ENCODE measurements around the gene PLXNA4. TPM values are rescaled to one million over a fixed set of nuclear protein-coding genes. Genes with fewer than 3 reads are reported as not detected.

Gene PLXNA4
- total and polyA plus RNA-seq, 3 donors from 2014 or later: 3.4 to 5.5 (median 3.8) TPM

- no peak for TF ChIP-seq POLR2A (IDR thresholded peaks at IDR 0.05)
- TF ChIP-seq CTCF (IDR thresholded peaks at IDR 0.05): no peak
- Histone ChIP-seq H3K36me3 (ENCODE audit: low read depth, missing control alignments) (no peaks in the 10 kb centered on the region), H3K4me3 (no peak overlapping the region), H3K4me1 (no peaks in the 10 kb centered on the region), H3K27ac (no peak overlapping the region), H3K27me3 (no peaks in the 10 kb centered on the region), H3K9me3 (no peaks in the 10 kb centered on the region)
- DNase-seq: no peak
- intact Hi-C loops (cut with DNase I; ENCODE audit: low total_unique reads): no loop called here
- WGBS, 2 donors: 86 to 88% methylated on average over 1 of the region's 1 CpG
These were observed 30.5 kb downstream of the PLXNA4 start for GRCh38 chr7:132545756-132546155.

- WGBS, 2 donors: 84 to 100% methylated on average over 1 of the region's 1 CpG
These were observed 31.3 kb downstream of the PLXNA4 start for GRCh38 chr7:132544999-132545398.

GRCh38 chr7:132544025-132544424 is 32.2 kb downstream of the PLXNA4 start:
- Histone ChIP-seq H3K27ac (no peak overlapping the region), H3K4me1 (no peaks in the 10 kb centered on the region), H3K36me3 (ENCODE audit: low read depth, missing control alignments) (no peaks in the 10 kb centered on the region), H3K27me3 (no peaks in the 10 kb centered on the region), H3K4me3 (no peak overlapping the region), H3K9me3 (no peaks in the 10 kb centered on the region)
- no peak for TF ChIP-seq CTCF (IDR thresholded peaks at IDR 0.05)
- TF ChIP-seq POLR2A (IDR thresholded peaks at IDR 0.05): no peak
- WGBS, 2 donors: 72 to 91% methylated on average over 1 of the region's 1 CpG
- DNase-seq: no peak
- intact Hi-C loops (cut with DNase I; ENCODE audit: low total_unique reads): no loop called here

More at GRCh38 chr7:132544999-132545398, 31.3 kb downstream of the PLXNA4 start:
- Histone ChIP-seq H3K9me3 (no peaks in the 10 kb centered on the region), H3K4me3 (no peak overlapping the region), H3K27me3 (no peaks in the 10 kb centered on the region), H3K4me1 (no peaks in the 10 kb centered on the region), H3K27ac (no peak overlapping the region), H3K36me3 (ENCODE audit: low read depth, missing control alignments) (no peaks in the 10 kb centered on the region)
- intact Hi-C loops (cut with DNase I; ENCODE audit: low total_unique reads): no loop called here
- no peak for TF ChIP-seq CTCF (IDR thresholded peaks at IDR 0.05)
- TF ChIP-seq POLR2A (IDR thresholded peaks at IDR 0.05): no peak
- no peak for DNase-seq

GRCh38 chr7:132542895-132543294 is 33.4 kb downstream of the PLXNA4 start:
- Histone ChIP-seq H3K36me3 (ENCODE audit: low read depth, missing control alignments) (no peaks in the 10 kb centered on the region), H3K4me3 (no peak overlapping the region), H3K27me3 (no peaks in the 10 kb centered on the region), H3K4me1 (no peaks in the 10 kb centered on the region), H3K27ac (no peak overlapping the region), H3K9me3 (no peaks in the 10 kb centered on the region)
- TF ChIP-seq CTCF (IDR thresholded peaks at IDR 0.05) (no peak), POLR2A (IDR thresholded peaks at IDR 0.05) (no peak)
- intact Hi-C loops (cut with DNase I; ENCODE audit: low total_unique reads): no loop called here
- WGBS, 2 donors: 62 to 65% methylated on average over 1 of the region's 1 CpG
- DNase-seq: no peak

- no peak overlapping the region for H3K4me3 ChIP-seq
- H3K27me3 ChIP-seq: no peaks in the 10 kb centered on the region
- H3K9me3 ChIP-seq: no peaks in the 10 kb centered on the region
- no peaks in the 10 kb centered on the region for H3K36me3 ChIP-seq (ENCODE audit: low read depth, missing control alignments)
- 70 to 76% methylated on average over 6 of the region's 6 CpGs for WGBS, 2 donors
- intact Hi-C loops (cut with DNase I; ENCODE audit: low total_unique reads): no loop called here
- TF ChIP-seq CTCF (IDR thresholded peaks at IDR 0.05) (no peak), POLR2A (IDR thresholded peaks at IDR 0.05) (no peak)
- no peak overlapping the region for H3K27ac ChIP-seq
- H3K4me1 ChIP-seq: no peaks in the 10 kb centered on the region
- no peak for DNase-seq
These were observed 34.6 kb downstream of the PLXNA4 start for GRCh38 chr7:132541656-132542055.
